Measurements from ENCODE around the gene LCN9.
"Not testable (repeated sequence)": the region's sequence is repeated elsewhere in the genome, so short reads cannot be mapped to it uniquely, and the experiment has no call there.

LCN9 gene, protein sequence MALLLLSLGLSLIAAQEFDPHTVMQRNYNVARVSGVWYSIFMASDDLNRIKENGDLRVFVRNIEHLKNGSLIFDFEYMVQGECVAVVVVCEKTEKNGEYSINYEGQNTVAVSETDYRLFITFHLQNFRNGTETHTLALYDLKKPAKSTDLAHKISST

DNA sequence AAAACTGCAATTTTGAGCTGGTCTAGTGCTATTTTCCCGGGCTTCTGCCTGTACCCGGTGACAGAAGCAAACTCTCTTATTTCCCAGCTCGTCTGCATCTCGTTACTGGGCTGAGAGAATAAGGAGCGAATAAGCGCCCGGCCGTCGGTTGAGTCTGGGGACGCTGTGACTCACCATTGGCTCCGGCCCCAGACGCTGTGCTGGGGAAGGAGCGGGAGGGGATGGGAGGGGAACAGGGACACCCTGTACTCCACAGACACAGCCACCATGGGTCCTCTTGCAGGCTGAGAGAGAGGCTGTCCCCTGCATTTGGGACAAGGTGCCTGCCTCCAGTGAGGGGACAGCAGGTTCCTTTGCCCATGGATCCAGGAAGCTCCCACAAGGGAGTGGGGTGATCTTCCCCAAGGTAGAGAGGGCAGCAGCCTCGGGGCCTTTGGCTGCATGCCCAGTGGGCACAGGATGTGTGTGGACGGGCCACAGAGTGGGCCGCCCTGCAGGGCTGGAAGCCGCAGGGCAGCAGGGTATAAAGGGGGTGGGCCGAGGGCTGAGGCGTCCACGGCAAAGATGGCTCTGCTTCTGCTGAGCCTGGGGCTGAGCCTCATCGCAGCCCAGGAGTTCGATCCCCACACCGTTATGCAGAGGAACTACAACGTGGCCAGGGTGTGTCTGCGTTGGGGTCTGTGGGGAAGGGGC, at the start of gene LCN9:
TSS of gene LCN9 (plus strand) at position 552 of the 693 bp plus-strand sequence. CDS start at position 565, 13 bp downstream.
- DNase-seq (ENCODE audit: low spot score): no peak

DNA sequence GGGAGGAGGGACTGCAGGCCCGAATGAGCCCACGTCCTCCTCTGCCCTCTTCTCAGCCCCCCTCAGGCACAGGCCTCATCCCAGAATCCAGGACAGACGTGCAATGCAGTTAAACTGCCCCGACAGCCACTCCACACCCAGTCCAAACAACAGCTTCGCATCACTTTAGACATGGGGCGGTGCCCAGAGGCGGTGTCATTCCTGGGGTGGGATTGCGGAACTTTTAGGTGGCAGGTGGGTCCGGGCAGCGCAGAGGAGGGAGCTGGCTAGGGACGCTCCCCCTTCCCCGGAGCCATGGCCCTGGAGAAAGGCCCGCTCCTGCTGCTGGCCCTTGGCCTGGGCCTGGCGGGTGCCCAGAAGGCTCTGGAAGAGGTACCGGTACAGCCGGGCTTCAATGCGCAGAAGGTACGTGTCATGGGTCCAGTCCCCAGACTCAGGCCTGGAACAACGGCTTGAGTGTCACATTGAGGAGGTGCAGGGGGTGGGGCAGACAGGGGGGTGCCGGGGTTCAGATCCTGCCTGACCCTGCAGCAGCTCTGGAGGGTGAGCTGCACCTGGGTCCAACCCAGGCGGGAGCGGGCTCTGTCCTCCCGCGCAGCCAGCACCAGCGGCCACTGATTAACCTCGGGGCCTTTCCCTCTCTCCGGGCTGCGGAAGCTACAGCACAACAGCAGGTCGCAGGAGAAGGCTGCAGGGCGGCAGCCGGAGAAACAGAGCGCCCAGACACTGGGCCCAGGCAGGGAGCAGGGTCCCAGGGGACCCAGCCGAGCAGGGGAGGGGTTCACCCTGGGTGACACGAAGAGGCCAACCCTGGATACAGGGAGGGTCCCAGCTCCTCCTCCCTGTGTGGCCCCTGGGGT, 48.9 kb upstream of the LCN9 start:
- DNase-seq (ENCODE audit: low spot score): no peak

DNA sequence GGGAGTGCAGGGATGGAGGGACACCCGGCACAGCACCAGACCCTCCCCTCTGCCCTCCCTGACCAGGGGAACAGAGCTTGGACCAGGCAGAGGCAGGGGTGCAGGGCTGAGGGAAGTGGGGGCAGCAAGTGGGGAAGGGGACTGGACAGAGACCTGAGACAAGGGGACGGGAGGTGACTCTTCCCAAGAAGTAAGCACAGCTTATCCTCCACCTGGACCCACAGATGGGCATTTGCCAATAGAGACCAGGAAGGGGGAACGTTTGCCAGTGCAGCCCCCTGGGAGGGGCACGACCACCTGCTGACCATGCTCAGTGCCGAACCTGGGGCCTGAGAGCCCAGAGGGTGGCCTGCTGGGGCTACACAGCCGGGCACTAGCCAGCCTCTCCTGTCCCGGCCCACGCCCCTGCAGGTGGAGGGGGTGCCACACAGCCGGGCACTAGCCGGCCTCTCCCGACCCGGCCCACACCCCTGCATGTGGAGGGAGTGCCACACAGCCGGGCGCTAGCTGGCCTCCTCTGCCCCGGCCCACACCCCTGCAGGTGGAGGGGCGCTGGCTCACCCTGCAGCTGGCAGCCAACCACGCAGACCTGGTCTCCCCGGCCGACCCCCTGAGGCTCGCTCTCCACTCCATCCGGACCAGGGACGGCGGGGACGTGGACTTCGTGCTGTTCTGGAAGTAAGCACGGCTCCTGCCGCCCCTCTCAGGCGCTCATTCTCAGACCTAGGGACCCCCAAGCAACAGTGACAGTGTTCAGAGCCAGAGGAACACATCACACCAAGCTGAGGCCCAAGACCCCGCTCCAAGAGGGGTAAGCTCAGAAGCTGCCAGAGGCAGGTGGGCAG, 48.1 kb upstream of the LCN9 start:
- no peak for DNase-seq (ENCODE audit: low spot score)

DNA sequence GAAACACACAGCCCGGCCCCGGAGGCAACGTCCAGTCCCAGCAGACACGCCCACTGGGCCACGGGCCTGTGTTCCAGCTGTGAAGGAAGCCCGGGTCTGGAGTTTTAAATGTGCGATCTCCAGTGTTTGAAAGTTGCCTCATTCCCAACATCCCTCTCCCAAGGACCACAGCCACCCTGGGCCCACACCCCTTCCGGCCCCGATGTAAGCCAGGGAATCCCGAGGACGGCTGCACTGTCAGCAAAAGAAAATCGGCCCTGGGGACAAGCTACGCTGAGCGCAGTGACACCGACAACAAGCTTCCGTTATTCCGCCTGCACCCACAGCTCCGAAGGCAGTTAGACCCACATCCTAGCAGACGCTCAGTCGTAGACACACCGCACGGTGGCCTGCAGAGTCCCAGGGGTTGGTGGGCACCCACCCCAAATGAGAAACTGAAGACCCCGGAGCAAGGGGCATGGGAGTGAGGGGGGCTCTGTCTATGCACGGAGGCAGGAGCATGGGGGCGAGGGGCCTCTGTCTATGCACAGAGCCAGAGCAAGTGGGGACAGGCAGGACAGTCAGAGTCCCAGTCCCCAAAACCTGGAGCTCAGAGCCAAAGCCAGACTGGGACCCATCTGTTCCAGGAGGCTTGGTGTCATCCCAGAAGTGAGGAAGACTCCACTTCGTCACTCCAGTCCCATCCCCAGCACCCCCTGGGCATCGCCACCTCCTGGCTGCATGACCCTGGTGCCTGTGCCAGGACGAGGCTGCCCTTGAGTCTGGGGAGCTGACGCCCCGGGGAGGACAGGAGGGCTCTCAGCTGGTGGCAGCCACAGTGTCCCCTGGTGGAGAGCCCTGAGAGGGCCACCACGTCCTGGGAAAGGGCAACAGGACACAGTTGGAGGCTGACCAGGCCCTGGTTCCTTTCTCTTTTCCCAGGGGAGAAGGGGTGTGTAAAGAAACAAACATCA, 47.2 kb upstream of the LCN9 start:
- no peak for DNase-seq (ENCODE audit: low spot score)

DNA sequence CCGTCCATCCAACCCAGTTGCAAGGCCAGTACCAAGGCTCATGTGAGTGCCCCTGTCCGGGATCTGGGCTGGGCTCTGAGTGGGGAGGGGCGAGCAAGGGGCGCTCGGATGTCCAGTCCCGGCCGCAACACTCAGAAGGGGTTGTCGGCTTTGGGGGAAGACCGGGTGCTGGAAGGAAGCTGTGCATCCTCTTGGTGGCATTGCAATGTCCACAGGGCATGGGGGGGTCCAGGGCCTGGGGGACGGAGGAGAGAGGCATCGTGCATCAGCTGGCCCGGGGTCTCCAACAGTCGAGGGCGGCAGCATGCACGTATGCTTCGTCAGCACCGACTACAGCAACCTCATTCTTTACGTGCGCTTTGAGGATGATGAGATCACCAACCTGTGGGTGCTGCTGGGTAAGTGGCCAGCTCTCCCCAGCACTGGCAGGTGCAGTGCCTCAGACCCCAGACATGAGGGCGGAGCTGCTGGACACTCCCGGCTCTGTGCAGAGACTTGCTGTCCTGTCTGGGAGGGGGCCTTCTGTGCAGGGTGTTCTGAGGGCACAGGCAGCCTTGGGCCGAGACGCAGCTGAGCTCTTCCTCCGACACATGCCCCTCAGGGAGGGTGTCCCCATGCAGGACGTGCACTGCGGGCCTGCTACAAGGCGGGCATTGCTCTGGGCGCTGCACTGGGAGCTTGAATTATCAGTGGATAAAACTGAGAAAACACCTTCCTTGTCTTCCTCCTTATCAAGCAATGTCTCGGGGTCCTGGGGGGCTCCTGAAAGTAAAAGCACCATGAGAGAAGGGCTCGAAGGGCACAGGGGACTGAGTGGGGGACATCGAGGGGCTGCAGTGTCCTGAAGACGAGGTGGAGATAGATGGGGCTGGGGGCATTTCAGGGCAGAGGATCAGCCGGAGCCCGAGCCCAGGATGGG, 46.2 kb upstream of the LCN9 start:
- DNase-seq (ENCODE audit: low spot score): no peak

DNA sequence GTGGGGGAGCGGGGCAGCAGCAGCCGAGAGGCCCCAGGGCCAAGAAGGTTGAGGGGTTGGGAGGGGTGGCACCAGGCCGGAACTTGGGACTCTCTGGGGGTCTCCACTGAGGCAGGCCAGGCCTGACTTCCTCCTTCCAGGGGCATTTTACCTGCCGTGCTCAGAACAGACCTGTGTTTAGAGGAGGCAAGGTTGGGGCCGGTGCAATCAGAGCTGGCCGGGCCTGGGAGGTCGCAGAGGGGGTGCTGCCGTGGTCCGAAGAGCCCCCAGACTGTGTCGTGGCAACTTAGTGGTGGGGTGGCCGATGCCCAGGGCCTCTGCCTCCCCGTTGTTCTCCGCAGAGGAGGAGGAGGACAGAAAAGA, 45.6 kb upstream of the LCN9 start:
- no peak for DNase-seq (ENCODE audit: low spot score)

DNA sequence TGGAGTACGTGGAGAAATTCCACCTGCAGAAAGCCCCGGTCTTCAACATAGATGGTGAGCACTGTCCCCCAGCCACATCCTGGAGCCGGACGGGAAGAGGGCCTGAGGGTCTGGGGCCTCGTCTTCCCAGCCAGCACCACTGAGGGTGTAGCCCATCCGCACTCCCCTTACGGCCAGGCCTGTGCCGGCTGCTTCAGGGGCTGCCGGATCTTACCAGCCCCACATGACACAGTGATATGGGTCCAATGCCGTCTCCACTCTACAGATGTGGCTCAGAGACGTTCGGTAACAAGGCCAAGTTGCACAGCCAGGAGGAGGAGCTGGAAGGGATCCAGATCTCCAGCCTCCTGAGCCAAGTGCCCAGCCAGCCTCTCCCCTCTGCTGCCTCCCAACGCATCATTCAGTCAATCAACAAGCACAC, 45.1 kb upstream of the LCN9 start:
- no peak for DNase-seq (ENCODE audit: low spot score)

DNA sequence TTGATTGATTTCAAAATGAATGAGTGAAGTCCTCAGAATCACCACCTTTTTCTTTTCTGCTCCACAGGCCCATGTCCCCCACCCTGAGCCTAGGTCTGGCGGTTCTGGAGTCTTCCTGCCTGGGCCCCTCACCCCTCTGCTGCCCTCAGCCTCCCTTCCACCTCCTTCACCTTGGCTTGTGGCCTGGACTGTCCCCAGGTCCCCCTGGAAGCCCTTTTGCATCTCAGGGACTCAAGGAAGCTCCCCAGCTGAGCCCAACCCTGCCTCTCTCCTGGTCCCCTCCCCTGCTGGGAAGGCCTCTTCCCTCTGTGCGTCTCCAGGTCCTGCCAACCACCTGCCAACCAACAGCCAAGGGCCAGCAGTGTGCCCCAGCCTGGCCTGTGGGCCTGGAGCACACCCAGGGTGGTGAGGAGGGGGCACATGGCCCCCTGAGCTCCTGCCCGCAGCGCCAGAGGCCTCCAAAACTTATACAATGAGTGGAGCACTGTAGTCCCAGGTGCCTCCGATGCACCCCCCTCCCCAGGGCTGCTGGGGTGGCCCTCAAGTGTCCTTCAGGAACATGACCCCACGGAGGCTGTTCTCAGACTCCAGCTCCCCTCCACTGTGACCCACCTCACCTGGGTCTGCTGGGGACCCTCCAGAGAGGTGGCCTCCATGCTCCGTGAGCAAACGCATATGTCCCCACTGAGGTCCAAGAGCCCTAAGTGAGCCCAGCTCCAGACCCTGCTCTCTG, 44.1 kb upstream of the LCN9 start:
- no peak for DNase-seq (ENCODE audit: low spot score)

DNA sequence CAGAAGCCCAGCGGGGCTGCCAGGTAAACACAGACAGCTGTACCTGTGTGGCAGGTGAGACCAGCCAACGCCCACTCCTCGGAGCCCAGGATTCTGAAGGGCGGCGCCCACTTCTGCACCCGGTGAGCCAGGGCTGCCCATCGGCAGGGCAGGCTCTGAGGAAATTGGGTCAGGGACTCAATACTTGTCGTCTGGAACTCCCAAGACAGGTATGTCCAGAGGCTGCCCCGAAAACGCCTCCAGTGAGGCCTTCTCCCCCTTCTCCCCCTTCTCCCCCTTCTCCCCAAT, 43.6 kb upstream of the LCN9 start:
- DNase-seq (ENCODE audit: low spot score): no peak

DNA sequence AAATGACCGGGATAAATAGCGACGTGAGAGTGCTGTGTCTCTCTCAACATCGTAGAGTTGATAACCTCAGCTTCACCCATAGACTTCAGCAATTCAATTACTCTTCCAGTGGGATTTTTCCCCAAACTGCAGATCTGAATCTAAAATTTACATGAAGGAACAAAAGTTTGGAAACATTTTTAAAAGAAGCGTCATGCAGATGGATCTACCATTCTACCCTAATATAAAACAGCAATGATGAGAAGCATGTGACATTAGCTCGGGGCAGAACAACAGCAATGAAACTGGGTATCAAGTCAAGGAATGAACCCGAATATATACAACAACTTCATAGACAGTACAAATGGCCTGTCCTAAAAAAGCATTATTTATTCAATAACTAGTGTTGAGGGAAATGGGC, 42.6 kb upstream of the LCN9 start:
- no peak for DNase-seq (ENCODE audit: low spot score)

DNA sequence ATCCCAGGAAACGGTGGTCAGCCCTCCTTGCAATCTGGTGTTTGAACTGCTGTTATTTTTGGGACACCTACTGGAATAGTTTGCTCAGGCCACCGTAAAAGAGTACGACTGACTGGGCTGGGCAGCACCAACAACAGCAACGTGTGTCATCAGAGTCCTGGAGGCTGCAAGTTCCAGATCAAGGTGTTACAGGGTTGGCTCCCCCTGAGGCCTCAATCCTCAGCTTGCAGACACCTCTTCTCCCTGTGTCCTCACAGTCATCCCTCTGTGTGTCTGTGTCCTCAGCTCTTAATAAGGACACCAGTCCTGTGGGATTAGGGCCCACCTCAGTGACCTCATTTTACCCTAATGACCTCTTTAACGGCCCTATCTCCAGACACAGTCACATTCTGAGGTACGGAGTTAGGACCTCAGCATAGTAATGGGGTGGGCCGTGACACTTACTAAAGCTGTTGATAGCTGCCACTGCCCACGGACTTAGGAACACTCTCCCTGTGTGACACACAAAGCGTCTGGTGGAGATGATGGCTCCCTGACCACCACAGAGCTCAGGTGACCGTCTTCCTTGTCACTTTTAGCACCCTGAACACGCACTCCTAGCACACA, 40.6 kb upstream of the LCN9 start:
- no peak for DNase-seq (ENCODE audit: low spot score)

DNA sequence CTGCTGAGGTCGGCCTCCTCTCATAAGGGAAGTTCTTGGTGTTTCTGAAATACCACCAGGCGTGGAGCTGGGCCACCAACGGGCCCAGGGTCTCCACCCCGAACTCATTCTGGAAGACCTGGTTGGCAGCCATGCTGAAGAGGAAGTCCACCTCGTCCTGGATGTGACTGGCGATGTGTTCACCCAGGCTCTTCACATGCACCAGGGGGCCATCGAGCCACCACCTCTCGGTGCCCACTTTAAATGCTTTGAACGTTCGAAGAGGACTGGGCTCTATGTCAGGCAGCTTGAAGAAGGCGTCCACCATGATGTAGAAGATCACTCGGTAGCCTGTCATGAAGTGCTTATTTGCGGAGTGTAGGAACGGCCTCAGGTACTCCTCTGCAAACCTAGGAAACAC, 38.8 kb upstream of the LCN9 start:
- no peak for DNase-seq (ENCODE audit: low spot score)

DNA sequence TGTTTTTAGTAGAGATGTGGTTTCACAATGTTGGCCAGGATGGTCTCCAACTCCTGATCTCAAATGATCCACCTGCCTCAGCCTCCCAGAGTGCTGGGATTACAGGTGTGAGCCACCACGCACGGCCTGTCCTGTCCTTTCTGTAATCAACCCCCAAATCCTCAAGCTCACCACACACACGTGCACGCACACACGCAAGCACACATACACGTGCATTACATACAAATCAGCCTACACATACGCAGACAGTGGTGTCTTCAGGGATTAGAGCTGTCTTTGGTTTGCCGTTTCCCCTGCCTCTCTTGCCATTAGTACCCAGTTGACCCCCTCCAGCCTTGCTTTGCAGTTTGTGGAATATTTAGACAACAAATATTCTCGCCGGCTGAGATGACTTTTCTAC, 30.3 kb upstream of the LCN9 start:
- no peak for DNase-seq (ENCODE audit: low spot score)

DNA sequence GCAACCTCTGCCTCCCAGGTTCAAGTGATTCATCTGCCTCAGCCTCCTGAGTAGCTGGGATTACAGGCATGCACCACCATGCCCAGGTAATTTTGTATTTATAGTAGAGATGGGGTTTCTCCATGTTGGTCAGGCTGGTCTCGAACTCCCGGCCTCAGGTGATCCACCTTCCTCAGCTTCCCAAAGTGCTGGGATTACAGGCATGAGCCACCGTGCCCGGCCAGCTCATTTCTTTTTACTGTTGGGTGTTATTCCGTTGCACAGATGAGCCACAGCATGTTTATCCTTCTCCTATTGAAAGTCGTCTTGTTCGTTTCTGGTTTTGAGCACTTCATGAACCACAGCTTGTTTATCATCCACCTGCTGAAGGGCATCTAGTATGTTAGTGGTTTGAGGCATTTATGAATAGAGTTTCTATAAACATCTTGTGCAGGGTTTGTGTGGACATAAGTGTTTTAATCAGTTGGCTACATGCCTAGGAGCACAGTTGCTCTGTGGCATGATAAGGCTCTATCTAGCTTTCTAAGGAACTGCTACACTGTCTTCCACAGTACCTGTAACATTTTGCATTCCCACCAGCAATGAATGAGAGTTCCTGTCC, 26.1 kb upstream of the LCN9 start:
- not testable (repeated sequence) for DNase-seq (ENCODE audit: low spot score)

DNA sequence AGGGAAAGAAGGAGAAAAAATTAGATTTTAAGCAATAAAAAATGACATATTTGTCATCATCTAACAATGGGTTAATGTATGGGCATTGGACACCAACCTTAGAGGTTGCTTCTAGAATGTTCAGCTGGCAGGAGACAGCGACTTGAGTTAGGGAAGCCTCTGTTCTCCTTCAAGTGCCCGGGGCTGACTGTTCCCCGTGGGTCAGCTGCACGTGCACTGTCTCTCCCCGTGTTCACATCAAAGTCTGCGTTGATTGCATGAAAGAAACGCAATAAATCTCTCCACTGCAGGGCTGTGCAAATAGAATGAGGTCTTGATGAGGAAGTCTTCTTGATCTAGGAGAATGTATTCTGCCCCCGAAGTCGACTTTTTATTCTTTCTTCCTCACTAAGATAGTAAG, 23.9 kb upstream of the LCN9 start, which contains the start of gene GLT6D1:
TSS of gene GLT6D1 (minus strand) at position 345 of the 400 bp plus-strand sequence. CDS start 353 bp downstream, outside the sequence.
- DNase-seq (ENCODE audit: low spot score): no peak

DNA sequence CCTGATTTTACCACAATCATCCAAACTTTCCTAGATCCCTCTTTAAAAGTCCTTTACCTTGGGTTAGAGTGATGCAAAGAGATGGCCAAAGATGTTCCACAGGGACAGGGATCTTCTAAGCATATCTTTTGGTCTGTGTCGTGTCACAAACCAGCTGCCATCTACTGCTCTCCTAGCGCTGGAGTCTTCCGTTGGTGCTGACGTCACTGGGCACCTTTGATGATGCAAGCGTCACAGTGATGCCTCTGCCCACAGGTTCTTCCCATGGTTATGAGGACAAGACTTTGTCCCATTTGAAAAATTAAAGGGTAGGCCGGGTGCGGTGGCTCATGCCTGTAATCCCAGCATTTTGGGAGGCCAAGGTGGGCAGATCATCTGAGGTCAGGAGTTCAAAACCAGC, 22.1 kb upstream of the LCN9 start:
- no peak for DNase-seq (ENCODE audit: low spot score)

DNA sequence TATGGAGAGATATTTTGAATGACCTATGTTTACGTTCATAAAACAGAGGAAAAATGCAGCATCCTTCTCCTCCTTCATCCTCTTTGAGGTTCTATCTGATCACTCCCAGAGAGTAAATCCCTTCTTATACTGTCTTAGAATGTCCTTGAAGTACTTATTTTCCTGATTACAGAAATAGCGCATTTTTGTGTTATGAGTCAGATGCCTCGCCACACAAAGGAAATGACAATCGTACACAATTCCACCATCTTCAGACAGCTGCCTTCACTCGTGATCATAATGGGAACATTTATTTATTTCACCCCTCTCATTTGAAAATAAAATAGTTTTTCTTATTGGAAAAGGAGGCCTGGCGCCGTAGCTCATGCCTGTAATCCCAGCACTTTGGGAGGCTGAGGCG, 21.4 kb upstream of the LCN9 start:
- no peak for DNase-seq (ENCODE audit: low spot score)

DNA sequence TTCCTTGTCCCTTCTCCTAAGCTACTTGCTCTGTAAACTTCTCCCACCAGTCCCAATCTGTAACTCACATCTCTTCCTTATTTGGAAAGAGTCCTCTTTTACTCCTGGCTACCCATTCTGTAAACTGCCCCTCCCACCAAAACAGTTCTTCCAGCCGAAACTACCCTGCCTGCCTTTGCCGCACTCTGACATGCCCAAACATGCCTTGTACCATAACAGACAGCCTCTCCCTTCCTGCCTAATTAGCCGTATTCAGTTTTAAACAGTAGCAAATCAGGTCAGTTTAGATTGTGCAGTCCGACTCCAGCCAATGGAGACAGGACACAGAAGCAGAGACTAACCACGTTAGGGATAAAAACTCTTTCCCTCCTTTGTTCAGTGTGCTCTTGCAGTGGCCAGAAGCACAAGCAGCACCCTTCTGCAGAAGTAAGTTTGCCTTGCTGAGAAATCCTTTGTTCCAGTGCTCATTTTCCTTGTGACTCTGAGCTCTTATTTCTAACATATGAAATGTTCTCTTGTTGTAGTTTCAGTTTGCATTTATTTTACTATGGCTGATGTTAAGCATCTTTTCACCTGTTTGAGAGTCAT, 18.4 kb upstream of the LCN9 start:
- no peak for DNase-seq (ENCODE audit: low spot score)

Measured in cerebellar cortex (tissue), 1 donor.